WI38 (cell line): Measurements from ENCODE around the gene NLRP14.

Experiments used
- H3K4me3 ChIP-seq: 2 replicates; pipeline ENCODE4 v1.5.1; 2011; ENCODE audit warnings: low read depth, mild to moderate bottlenecking, control low read depth, low read length
- CTCF ChIP-seq: IDR thresholded peaks from 2 replicates; pipeline ENCODE4 v1.5.1; 2012; ENCODE audit warnings: low read depth, mild to moderate bottlenecking, control low read depth, low read length

The NLRP14 gene

GRCh38 chr11:7030836-7031235, 10.6 kb downstream of the NLRP14 start:
- TF ChIP-seq CTCF = no peak
- H3K4me3 ChIP-seq = no peak overlapping the region

DNA sequence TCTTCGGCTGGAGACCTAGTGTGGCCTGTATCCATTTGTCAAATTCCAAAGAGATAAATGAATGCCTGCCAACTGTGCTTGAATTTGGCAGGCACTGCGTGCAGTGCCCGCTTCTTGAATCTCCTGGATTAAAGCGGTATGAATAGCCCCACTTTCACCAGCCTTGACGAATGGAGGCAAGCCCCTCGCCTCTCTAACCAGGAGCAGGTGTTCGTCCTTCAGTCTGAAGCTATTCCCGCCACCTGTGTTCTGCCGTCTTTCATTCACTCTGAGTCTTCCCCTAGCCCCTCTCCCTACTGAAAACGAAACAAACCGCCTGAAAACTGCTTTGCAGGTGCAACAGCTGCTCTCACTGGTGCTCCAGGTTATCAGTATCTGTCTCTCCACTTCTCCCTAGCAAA, 11.2 kb downstream of the NLRP14 start:
- no peak overlapping the region for H3K4me3 ChIP-seq
- TF ChIP-seq CTCF = no peak

- H3K4me3 ChIP-seq = no peak overlapping the region
- TF ChIP-seq CTCF = no peak
Observed at GRCh38 chr11:7032692-7033091, 12.4 kb downstream of the NLRP14 start.

DNA sequence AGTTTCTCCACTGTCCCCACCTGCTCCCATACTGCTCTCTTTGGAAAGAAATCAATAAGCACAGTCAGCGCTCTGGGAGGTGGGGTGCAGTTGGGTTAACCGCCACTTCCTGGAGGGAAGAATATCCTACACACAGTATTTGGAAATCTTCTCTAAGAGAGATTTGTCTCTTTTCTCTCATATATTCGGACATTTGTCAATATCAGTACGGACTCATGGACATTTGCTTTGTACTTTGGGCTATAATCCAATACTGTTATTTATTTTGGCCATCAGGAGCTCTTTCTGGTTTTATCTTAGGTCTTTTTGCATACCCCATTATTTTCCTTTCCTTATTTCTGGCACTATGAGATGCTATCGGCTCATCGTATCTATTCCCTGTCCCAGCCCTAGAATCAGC, 13.7 kb downstream of the NLRP14 start:
- no peak overlapping the region for H3K4me3 ChIP-seq
- TF ChIP-seq CTCF = no peak

DNA sequence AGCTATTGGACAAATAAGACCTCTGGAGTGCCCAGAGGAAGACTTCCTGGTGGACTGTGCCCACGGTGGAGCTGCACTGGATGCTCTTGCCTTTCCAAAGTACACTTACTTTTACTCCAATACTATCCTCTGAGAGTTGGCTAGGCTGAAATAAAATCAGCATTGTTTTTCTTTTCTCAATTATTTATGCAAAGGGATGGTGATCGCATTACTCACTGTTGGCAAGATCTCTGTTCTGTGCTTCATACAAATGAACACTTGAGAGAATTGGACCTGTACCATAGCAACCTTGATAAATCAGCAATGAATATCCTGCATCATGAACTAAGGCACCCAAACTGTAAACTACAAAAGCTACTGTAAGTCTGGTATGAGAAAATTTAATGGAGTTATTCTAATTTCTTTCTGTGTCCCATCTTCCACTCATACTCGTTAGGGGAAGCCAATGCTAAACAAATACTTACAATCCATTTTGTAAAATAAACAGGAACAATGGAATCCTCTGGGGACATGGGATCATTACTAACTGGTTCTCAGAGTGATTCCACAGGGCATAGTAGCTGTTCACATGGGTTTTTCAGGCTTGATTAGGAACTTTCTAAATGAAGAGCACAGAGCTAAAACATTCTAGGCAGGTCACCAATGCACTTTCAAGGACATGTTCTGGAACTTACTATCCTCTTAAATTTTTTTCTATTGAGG, 26.3 kb downstream of the NLRP14 start:
- TF ChIP-seq CTCF = no peak
- no peak overlapping the region for H3K4me3 ChIP-seq

- H3K4me3 ChIP-seq = no peak overlapping the region
- TF ChIP-seq CTCF = no peak
Observed at GRCh38 chr11:7050191-7050590, 29.9 kb downstream of the NLRP14 start.

GRCh38 chr11:7056828-7057513, 36.7 kb downstream of the NLRP14 start:
- no peak overlapping the region for H3K4me3 ChIP-seq
- no peak for TF ChIP-seq CTCF
